HG03342 (cell line): ENCODE results near the gene CDYL.
"Not testable (repeated sequence)": the region's sequence is repeated elsewhere in the genome, so short reads cannot be mapped to it uniquely, and the experiment has no call there.

Experiments used
- ATAC-seq: cut with Tn5 transposase; IDR thresholded peaks from one replicate; pipeline ENCODE4 v1.9.1; 2021; ENCODE audit warnings: mild to moderate bottlenecking, moderate library complexity; ENCODE audit not compliant: unreplicated experiment

CDYL gene

DNA sequence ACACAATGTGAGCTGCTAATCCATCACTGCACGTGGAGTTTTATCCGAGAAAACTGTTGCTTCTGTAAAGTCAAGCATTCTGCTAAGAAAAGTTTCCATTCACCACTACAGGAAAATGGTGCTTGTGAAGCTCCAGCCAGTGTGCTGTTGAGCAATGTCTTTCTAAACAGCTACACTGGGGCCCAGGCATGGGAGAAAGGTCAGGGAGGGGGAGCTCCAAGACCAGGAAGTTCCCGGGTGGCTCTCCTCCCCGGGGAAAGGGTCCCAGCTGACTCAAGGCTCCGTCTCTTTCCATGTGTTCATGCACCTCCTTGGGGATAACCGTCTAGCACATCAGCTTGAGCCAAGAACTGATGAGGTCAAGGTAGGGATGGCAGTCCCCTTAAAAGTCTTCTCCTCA, 207.1 kb downstream of the CDYL start:
- no peak for ATAC-seq

DNA sequence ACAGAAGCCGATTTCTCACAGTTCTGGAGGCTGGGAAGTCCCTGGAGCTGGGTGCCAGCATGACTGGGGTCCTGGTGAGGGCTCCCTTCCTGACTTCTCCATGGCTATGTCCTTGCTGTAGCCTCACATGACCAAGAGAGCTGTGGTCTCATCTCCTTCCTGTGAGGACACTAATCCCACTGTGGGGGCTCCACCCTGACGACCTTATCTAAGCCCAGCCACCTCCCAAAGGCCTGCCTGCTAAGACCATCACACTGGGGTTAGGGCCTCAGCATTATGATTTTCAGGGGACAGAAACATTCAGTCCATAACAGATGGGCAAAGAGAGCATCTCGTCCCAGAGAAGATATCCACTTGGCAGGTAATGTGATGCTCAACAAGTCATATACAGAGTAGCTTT, 210.8 kb downstream of the CDYL start:
- ATAC-seq = no peak

DNA sequence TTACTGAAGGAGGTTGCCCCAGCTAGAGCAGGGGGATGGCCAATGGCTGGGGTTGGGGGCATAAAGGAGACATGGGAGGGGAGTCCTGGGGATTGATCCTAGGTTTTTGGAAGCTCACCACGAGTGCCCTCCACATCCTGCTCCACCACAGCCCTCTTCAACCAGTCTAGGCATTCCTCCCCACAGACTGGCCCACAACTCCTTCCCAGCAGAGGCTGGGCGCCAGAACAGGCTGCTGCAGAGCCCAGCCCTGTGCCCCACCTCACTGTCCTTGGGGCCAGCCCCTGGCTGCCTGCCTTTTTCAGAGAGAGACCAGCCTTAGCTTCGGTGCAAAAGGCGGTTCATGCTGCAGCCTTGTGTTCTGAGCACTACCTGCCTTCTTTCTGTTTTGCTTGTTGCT, 211.2 kb downstream of the CDYL start:
- no peak for ATAC-seq

DNA sequence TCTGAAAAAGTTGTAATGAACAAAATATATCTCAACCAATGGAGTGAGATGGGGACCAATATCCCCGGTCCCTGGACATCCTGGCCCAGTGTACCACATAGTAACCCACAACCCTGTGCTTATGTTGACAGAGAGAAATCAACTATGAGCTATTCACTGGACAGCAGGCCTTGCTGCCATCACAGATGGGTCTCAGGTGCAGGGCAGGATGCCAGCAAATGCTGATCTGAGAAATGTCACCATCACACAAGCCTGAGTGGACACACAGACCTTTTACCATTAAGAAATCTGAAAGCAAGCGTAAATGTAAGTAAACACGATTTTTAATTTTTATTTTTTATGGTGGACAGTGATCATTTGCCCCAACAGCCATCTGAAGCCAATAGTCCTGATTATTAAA, 218.5 kb downstream of the CDYL start:
- no peak for ATAC-seq

GRCh38 chr6:4997862-4998261, 221.7 kb downstream of the CDYL start:
- ATAC-seq = no peak

DNA sequence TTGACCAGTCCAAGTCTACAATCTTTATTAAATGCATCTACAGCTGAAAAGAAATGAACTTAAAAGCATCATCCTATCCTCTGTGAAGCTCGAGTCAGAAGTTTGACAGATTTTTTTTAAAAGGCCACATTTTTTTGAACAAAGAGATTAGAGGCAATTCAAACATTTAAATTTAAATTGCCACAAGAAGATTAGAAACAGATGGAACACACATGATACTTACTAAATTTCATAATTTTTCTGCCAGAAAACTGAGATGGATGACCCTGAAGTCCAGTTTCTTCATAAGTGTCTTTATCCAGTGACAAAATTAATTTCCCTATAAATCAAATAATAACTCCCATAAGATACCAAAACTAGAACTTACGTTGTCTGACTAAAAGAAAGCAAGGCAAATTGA, 223.4 kb downstream of the CDYL start:
- ATAC-seq = no peak

DNA sequence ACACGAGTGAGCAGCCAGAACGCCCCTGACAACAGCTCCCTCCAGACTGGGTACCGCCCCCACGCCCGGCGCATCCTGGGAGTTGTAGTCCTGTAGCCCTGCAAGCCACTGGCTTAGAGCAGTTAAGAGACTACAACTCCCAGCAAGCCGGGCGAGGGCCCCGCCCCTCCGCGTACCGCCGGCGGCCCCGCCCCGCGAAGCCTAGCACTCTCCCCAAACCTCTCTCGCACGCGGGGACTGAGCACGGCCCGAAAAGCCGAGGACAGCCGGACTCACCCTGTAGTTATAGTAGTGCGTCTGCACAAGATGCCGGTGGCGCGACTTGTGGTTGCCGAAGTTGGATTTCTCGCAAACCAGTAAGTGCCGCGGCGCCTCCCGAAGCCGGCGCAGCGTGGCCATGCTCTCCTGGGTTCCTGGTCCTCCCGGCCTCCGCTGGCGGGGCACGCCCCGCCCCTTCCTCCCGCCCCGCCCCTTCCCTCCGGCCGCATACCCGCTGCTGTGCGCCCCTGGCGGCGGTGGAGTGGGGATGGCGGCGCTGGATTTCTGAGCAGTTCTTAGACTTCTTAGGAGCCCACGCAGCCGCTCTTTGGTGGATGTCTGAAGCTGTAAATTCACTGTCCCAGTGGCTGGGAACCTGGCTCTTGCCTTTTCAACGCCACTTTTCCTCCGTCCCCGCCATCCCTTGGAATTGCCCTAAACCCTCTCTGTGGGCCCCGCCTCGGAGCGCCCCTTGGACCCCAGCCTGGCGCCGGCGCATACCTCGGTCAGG, 227.6 kb downstream of the CDYL start, which contains the start of gene RPP40:
Gene RPP40, minus strand, starts transcription at position 434 of the 769 bp plus-strand sequence. Its CDS starts 35 bp downstream, at position 399.
- ATAC-seq = peak; percentile 95

GRCh38 chr6:5004373-5005037, 228.3 kb downstream of the CDYL start:
- ATAC-seq = no peak

GRCh38 chr6:5005038-5005433, 228.8 kb downstream of the CDYL start:
- ATAC-seq = not testable (repeated sequence)
